Measurements from ENCODE around the gene PIP5K1A.

- TF ChIP-seq EZH2phosphoT487 (IDR thresholded peaks at IDR 0.05; ENCODE audit: insufficient read depth, low read depth) = no peak
- no peak for TF ChIP-seq EZH2 (IDR thresholded peaks at IDR 0.05; ENCODE audit: insufficient read depth, poor library complexity, severe bottlenecking)
These were observed 22.5 kb upstream of the PIP5K1A start, which contains the start of gene TMOD4 for GRCh38 chr1:151175863-151176262.
